Measurements from ENCODE around the gene SLC37A1. TPM values are rescaled to one million over a fixed set of nuclear protein-coding genes. Genes with fewer than 3 reads are reported as not detected.

SLC37A1 gene
- 13.2 and 13.5 TPM in 2 replicates for total RNA-seq
- long read RNA-seq, transcript SLC37A1-201 (20 exons, 3,664 nt), result major isoform, 9 of 29 reads
- long read RNA-seq, partial matches to known transcripts, result 6 of 29 reads
- long read RNA-seq, other reads (novel, unspliced or antisense), result 13 of 29 reads

DNA sequence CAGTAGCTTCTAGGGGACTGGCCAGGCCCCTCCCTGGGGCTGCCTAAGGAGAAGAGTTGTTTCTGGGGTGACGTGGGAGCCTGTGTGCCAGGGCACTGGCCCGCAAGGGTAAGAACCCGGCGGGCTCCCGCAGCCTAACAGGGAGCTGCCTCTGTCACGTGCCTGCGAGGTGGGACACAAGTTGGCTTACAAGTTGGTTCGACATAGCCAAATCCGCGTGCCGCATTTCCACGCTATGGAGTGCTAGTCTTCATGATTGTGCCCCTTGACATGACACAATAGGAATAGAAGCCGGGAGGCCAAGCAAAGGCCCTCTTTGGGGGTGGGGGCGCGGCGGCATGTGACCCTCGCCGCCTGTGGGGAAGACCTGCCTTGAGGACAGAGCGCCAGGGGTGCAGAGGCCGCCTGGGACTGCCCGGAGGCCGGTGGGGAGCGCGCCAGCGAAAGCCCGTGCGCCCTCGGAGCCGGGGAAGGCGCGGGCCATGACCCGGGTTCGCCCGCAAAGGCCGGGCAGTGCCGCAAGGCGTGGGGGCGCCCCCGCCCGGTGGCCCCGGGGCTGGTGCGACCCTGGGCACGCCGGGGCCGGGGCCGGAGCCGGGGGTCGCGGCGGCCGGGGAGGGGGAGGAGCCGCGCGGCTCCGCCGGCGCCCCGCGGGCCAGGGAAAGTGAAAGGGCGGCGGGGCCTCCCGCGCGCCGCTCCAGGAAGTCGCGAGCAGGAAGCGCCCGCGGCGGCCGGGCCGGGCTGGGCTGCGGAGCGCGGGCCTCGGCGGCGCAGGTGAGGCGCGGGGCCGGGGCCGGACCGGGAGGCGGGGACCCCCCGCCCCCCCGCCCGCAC, at the start of gene SLC37A1:
Gene SLC37A1 (plus strand): TSS at position 702 of the 834 bp plus-strand sequence. CDS start 4,603 bp downstream, outside the sequence.
- peak within 1 kb of the TSS; percentile 84 for H3K4me3 Mint-ChIP-seq (ENCODE audit: unreplicated experiment)
- H3K4me1 Mint-ChIP-seq (ENCODE audit: unreplicated experiment), result peaks cover 47% of the 10 kb centered on the region
- peak within 1 kb of the TSS; percentile 73 for H3K27ac Mint-ChIP-seq (ENCODE audit: unreplicated experiment)

DNA sequence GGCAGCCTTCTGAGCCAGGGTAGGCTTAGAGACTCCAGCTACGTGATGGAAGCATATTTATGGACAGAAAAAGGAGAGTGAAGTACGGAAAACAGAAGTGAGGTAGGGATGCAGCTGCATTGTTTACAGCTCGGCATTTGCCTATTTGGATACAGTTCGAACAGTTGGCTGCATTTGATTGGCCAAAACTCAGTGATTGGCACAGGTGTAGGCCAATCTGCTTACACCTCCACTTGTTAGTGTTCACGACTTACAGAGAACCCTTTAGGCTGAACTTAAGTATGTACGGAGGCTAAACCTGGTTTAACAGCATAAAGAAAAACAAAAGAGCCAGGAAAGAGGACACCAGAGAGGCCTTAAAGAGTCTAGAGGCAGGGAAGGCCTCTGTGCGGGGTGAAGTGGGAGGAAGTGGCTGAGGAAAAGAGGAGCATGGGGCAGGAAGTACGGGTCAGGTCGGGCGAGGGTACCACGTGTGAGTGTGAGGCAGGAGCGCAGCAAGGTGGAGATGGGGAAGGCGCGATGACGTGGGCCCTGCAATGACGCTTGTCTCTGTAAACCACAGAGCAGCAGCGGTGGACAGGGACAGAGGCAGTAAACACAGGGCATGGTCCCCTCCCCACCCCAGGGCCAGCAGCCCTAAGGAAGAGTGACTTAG, 49.7 kb upstream of the SLC37A1 start:
- Mint-ChIP-seq H3K27ac (ENCODE audit: unreplicated experiment) (no peak overlapping the region), H3K27me3 (ENCODE audit: unreplicated experiment) (peaks cover 13% of the 10 kb centered on the region), H3K36me3 (ENCODE audit: unreplicated experiment) (no peaks in the 10 kb centered on the region), H3K4me1 (ENCODE audit: unreplicated experiment) (peaks cover 15% of the 10 kb centered on the region), H3K4me3 (ENCODE audit: unreplicated experiment) (no peak overlapping the region), H3K9me3 (ENCODE audit: unreplicated experiment) (no peaks in the 10 kb centered on the region)
- DNase-seq (ENCODE audit: extremely low spot score, unreplicated experiment), result no peak
- TF ChIP-seq, protein P1, sequence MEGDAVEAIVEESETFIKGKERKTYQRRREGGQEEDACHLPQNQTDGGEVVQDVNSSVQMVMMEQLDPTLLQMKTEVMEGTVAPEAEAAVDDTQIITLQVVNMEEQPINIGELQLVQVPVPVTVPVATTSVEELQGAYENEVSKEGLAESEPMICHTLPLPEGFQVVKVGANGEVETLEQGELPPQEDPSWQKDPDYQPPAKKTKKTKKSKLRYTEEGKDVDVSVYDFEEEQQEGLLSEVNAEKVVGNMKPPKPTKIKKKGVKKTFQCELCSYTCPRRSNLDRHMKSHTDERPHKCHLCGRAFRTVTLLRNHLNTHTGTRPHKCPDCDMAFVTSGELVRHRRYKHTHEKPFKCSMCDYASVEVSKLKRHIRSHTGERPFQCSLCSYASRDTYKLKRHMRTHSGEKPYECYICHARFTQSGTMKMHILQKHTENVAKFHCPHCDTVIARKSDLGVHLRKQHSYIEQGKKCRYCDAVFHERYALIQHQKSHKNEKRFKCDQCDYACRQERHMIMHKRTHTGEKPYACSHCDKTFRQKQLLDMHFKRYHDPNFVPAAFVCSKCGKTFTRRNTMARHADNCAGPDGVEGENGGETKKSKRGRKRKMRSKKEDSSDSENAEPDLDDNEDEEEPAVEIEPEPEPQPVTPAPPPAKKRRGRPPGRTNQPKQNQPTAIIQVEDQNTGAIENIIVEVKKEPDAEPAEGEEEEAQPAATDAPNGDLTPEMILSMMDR (IDR thresholded peaks at IDR 0.05), result no peak

More for the DNA sequence above, at the start of gene SLC37A1:
- TF ChIP-seq, protein P1 (IDR thresholded peaks at IDR 0.05), result no peak
- no peak for DNase-seq (ENCODE audit: extremely low spot score, unreplicated experiment)
- Mint-ChIP-seq H3K27me3 (ENCODE audit: unreplicated experiment) (no peaks in the 10 kb centered on the region), H3K36me3 (ENCODE audit: unreplicated experiment) (no peaks in the 10 kb centered on the region), H3K9me3 (ENCODE audit: unreplicated experiment) (no peaks in the 10 kb centered on the region)

DNA sequence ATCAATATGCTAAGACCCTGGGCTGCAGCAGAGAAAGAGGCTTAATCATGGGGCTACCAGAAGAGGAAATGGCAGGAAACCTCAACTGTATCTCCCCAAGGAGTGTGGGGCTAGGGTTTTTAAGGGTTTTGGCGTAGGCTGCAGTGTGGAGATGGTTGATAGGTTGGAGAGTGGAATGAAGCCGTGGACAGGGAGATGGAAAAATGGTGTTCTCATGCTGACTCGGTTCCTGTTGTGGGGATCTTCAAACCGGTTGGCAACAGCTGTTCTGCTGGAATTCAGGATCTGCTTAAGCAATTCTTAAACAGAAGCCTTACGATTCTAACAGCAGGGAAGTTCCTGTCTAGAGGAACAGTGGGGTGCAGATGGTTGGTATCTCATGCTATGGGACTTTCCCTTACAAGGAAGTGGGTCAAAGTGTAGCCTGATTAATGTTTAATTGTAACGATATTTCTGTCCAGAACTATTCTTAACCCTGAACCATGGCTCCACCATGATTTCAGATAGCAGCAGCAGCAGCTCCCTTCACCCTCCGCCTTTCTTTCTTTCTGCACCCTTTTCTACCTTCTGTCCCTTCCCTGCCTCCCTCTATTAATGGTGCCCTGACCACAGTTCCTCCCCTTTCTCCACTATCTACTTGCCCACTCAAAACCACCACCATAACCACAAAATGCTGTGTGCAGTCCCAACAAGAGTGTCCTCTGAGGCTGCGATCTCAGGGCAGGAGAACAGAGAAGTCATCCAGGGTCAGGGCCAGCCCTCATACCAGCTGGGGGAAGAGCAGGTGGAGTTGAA, 48.4 kb upstream of the SLC37A1 start:
- Mint-ChIP-seq H3K4me3 (ENCODE audit: unreplicated experiment) (peak overlapping the region; percentile 1), H3K4me1 (ENCODE audit: unreplicated experiment) (peaks cover 15% of the 10 kb centered on the region), H3K36me3 (ENCODE audit: unreplicated experiment) (no peaks in the 10 kb centered on the region), H3K9me3 (ENCODE audit: unreplicated experiment) (no peaks in the 10 kb centered on the region), H3K27ac (ENCODE audit: unreplicated experiment) (peak overlapping the region; percentile 56), H3K27me3 (ENCODE audit: unreplicated experiment) (peaks cover 13% of the 10 kb centered on the region)
- no peak for DNase-seq (ENCODE audit: extremely low spot score, unreplicated experiment)
- TF ChIP-seq, protein P1 (IDR thresholded peaks at IDR 0.05), result no peak

DNA sequence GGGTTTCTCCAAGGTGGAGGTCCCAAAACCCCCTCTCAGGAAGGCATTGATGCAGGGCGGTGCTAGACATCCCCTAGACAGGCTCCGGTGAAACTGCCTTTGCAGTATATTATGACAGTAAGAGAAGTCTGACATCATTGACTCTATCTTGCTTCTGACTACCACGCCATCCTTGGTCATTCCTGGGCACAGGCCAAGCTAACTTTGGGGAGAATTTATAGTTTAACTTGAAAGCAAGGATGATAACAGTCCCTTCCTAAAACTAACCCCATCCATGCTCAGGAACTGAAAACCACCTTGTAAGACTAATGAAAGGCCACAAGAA, 47.9 kb upstream of the SLC37A1 start:
- peaks cover 13% of the 10 kb centered on the region for H3K27me3 Mint-ChIP-seq (ENCODE audit: unreplicated experiment)
- peaks cover 15% of the 10 kb centered on the region for H3K4me1 Mint-ChIP-seq (ENCODE audit: unreplicated experiment)
- no peak overlapping the region for H3K27ac Mint-ChIP-seq (ENCODE audit: unreplicated experiment)
- H3K36me3 Mint-ChIP-seq (ENCODE audit: unreplicated experiment), result no peaks in the 10 kb centered on the region
- no peak overlapping the region for H3K4me3 Mint-ChIP-seq (ENCODE audit: unreplicated experiment)
- no peak for DNase-seq (ENCODE audit: extremely low spot score, unreplicated experiment)
- no peaks in the 10 kb centered on the region for H3K9me3 Mint-ChIP-seq (ENCODE audit: unreplicated experiment)
- TF ChIP-seq, protein P1 (IDR thresholded peaks at IDR 0.05), result no peak

All from osteocyte (in vitro differentiated cells).